ENCODE results near the gene AP2S1.

The AP2S1 gene

DNA sequence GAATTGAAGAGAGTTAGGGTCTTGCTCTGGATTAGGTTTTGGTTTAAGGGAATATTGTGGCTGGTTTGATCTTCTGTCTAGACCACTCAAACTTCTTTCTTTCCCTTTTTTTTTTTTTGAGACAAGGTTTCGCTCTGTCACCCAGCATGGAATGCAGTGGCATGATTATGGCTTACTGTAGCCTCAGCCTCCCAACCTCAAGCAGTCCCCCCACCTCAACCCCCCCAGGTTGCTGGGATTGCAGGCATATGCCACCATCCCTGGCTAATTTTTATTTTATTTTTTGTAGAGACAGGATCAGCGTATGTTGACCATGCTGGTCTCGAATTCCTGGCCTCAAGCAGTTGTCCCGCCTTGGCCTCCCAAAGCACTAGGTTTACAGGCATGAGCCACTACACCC, 31.4 kb upstream of the AP2S1 start:
- Histone ChIP-seq H3K9me3 (ENCODE audit: insufficient read depth, low read depth, low read length) (no peaks in the 10 kb centered on the region), H3K79me2 (ENCODE audit: insufficient read depth, low read length) (peaks cover 73% of the 10 kb centered on the region), H3K4me2 (ENCODE audit: low read depth, low read length, poor library complexity, severe bottlenecking) (no peak overlapping the region), H3K9me2 (replicated peaks; ENCODE audit: low read depth, low read length) (no peaks in the 10 kb centered on the region), H2AFZ (ENCODE audit: low read length) (no peak overlapping the region), H3K27me3 (ENCODE audit: insufficient read depth, low read length, poor library complexity, severe bottlenecking) (no peaks in the 10 kb centered on the region), H4K20me1 (ENCODE audit: insufficient read depth, low read length, poor library complexity, severe bottlenecking) (peaks cover 7% of the 10 kb centered on the region), H3K4me3 (ENCODE audit: low read length, poor library complexity, severe bottlenecking) (no peak overlapping the region), H3F3A (ENCODE audit: low read depth) (no peaks in the 10 kb centered on the region), H3K4me1 (ENCODE audit: insufficient read depth, low read length, poor library complexity, severe bottlenecking) (no peaks in the 10 kb centered on the region), H3K36me3 (ENCODE audit: insufficient read depth, low read length) (no peaks in the 10 kb centered on the region), H3K9ac (ENCODE audit: low read depth, low read length, poor library complexity, severe bottlenecking) (no peak overlapping the region)
- TF ChIP-seq, protein P1, sequence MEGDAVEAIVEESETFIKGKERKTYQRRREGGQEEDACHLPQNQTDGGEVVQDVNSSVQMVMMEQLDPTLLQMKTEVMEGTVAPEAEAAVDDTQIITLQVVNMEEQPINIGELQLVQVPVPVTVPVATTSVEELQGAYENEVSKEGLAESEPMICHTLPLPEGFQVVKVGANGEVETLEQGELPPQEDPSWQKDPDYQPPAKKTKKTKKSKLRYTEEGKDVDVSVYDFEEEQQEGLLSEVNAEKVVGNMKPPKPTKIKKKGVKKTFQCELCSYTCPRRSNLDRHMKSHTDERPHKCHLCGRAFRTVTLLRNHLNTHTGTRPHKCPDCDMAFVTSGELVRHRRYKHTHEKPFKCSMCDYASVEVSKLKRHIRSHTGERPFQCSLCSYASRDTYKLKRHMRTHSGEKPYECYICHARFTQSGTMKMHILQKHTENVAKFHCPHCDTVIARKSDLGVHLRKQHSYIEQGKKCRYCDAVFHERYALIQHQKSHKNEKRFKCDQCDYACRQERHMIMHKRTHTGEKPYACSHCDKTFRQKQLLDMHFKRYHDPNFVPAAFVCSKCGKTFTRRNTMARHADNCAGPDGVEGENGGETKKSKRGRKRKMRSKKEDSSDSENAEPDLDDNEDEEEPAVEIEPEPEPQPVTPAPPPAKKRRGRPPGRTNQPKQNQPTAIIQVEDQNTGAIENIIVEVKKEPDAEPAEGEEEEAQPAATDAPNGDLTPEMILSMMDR (conservative IDR thresholded peaks at IDR 0.05; ENCODE audit: low read length): no peak
- TF ChIP-seq EZH2phosphoT487 (IDR thresholded peaks at IDR 0.05; ENCODE audit: borderline replicate concordance): no peak

DNA sequence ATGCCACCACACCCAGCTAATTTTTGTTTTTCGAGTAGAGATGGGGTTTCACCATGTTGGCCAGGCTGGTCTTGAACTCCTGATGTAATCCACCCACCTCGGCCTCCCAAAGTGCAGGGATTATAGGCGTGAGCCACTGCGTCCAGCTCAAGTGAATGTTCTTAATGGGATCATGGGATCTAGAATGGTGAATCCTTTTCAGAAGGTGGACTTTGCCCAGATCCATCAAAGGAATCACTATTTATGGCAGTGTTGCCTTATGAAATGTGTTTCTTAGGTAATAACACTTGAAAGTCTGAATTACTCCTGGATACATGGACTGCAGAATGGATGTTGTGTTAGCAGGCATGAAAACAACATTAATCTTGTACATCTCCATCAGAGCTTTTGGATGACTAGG, 30.4 kb upstream of the AP2S1 start:
- H3K9ac ChIP-seq (ENCODE audit: low read depth, low read length, poor library complexity, severe bottlenecking): no peak overlapping the region
- no peaks in the 10 kb centered on the region for H3K9me3 ChIP-seq (ENCODE audit: insufficient read depth, low read depth, low read length)
- H3K27me3 ChIP-seq (ENCODE audit: insufficient read depth, low read length, poor library complexity, severe bottlenecking): no peaks in the 10 kb centered on the region
- no peak overlapping the region for H3K4me3 ChIP-seq (ENCODE audit: low read length, poor library complexity, severe bottlenecking)
- no peaks in the 10 kb centered on the region for H3K36me3 ChIP-seq (ENCODE audit: insufficient read depth, low read length)
- no peaks in the 10 kb centered on the region for H3K4me1 ChIP-seq (ENCODE audit: insufficient read depth, low read length, poor library complexity, severe bottlenecking)
- no peak overlapping the region for H2AFZ ChIP-seq (ENCODE audit: low read length)
- H3F3A ChIP-seq (ENCODE audit: low read depth): no peaks in the 10 kb centered on the region
- H3K9me2 ChIP-seq (replicated peaks; ENCODE audit: low read depth, low read length): no peaks in the 10 kb centered on the region
- H3K79me2 ChIP-seq (ENCODE audit: insufficient read depth, low read length): peaks cover 66% of the 10 kb centered on the region
- TF ChIP-seq, protein P1 (conservative IDR thresholded peaks at IDR 0.05; ENCODE audit: low read length): no peak
- TF ChIP-seq EZH2phosphoT487 (IDR thresholded peaks at IDR 0.05; ENCODE audit: borderline replicate concordance): no peak
- peaks cover 4% of the 10 kb centered on the region for H4K20me1 ChIP-seq (ENCODE audit: insufficient read depth, low read length, poor library complexity, severe bottlenecking)
- no peak overlapping the region for H3K4me2 ChIP-seq (ENCODE audit: low read depth, low read length, poor library complexity, severe bottlenecking)

DNA sequence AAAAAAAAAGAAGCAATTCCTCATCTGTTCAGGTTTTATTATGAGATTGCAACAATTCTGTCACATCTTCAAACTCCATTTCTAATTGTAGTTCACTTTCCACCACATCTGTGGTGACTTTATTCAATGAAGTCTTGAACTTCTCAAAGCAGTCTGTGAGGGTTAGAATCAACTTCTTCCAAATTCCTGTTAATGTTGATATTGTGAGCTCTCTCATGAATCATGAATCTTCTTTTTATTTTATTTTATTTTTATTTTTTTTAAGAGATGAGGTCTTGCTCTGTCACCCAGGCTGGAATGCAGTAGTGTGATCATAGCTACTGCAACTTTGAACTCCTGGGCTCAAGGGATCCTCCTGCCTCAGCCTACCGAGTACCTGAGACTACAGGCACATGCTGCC, 29.8 kb upstream of the AP2S1 start:
- peaks cover 5% of the 10 kb centered on the region for H4K20me1 ChIP-seq (ENCODE audit: insufficient read depth, low read length, poor library complexity, severe bottlenecking)
- TF ChIP-seq EZH2phosphoT487 (IDR thresholded peaks at IDR 0.05; ENCODE audit: borderline replicate concordance): no peak
- TF ChIP-seq, protein P1 (conservative IDR thresholded peaks at IDR 0.05; ENCODE audit: low read length): no peak
- no peak overlapping the region for H3K9ac ChIP-seq (ENCODE audit: low read depth, low read length, poor library complexity, severe bottlenecking)
- no peaks in the 10 kb centered on the region for H3F3A ChIP-seq (ENCODE audit: low read depth)
- no peak overlapping the region for H2AFZ ChIP-seq (ENCODE audit: low read length)
- H3K79me2 ChIP-seq (ENCODE audit: insufficient read depth, low read length): peaks cover 67% of the 10 kb centered on the region
- no peaks in the 10 kb centered on the region for H3K9me3 ChIP-seq (ENCODE audit: insufficient read depth, low read depth, low read length)
- no peaks in the 10 kb centered on the region for H3K4me1 ChIP-seq (ENCODE audit: insufficient read depth, low read length, poor library complexity, severe bottlenecking)
- no peaks in the 10 kb centered on the region for H3K36me3 ChIP-seq (ENCODE audit: insufficient read depth, low read length)
- H3K4me3 ChIP-seq (ENCODE audit: low read length, poor library complexity, severe bottlenecking): no peak overlapping the region
- no peaks in the 10 kb centered on the region for H3K27me3 ChIP-seq (ENCODE audit: insufficient read depth, low read length, poor library complexity, severe bottlenecking)
- no peaks in the 10 kb centered on the region for H3K9me2 ChIP-seq (replicated peaks; ENCODE audit: low read depth, low read length)
- no peak overlapping the region for H3K4me2 ChIP-seq (ENCODE audit: low read depth, low read length, poor library complexity, severe bottlenecking)

Measured in Loucy (cell line).